NCI-H748 treated with DMSO at 0.1 percent for 48 hours (cell line): ENCODE measurements around the gene PPARGC1A.

Experiments
- DNase-seq: peaks from one replicate; lab custom pipeline; 2025; lab: John Stamatoyannopoulos, UW

The PPARGC1A gene

GRCh38 chr4:23906839-23907238, 17.0 kb upstream of the PPARGC1A start:
- no peak for DNase-seq

GRCh38 chr4:23904639-23905071, 14.8 kb upstream of the PPARGC1A start:
- DNase-seq: no peak

GRCh38 chr4:23903859-23904438, 14.1 kb upstream of the PPARGC1A start:
- no peak for DNase-seq

GRCh38 chr4:23902222-23902804, 12.5 kb upstream of the PPARGC1A start:
- DNase-seq: no peak

- DNase-seq: no peak
These were observed 10.8 kb upstream of the PPARGC1A start for GRCh38 chr4:23900636-23901035.

- DNase-seq: no peak
These were observed 9.7 kb upstream of the PPARGC1A start for GRCh38 chr4:23899565-23899964.

- DNase-seq: no peak
These were observed 7.8 kb upstream of the PPARGC1A start for GRCh38 chr4:23897564-23898109.

- no peak for DNase-seq
These were observed 4.2 kb upstream of the PPARGC1A start for GRCh38 chr4:23894021-23894420.

- DNase-seq: no peak
These were observed 1.2 kb upstream of the PPARGC1A start for GRCh38 chr4:23891064-23891421.

- DNase-seq: no peak
These were observed 669 bp upstream of the PPARGC1A start for GRCh38 chr4:23890369-23891063.

- DNase-seq: no peak
These were observed 456 bp downstream of the PPARGC1A start for GRCh38 chr4:23889391-23889790.

- no peak for DNase-seq
These were observed 1.2 kb downstream of the PPARGC1A start for GRCh38 chr4:23888421-23889319.

- DNase-seq: no peak
These were observed 1.9 kb downstream of the PPARGC1A start for GRCh38 chr4:23887989-23888388.

GRCh38 chr4:23887173-23887572, 2.7 kb downstream of the PPARGC1A start:
- no peak for DNase-seq

GRCh38 chr4:23885943-23886590, 3.8 kb downstream of the PPARGC1A start:
- DNase-seq: no peak

- DNase-seq: no peak
These were observed 5.1 kb downstream of the PPARGC1A start for GRCh38 chr4:23884741-23885140.

- no peak for DNase-seq
These were observed 5.6 kb downstream of the PPARGC1A start for GRCh38 chr4:23884261-23884660.

GRCh38 chr4:23882976-23883531, 6.8 kb downstream of the PPARGC1A start:
- DNase-seq: no peak

GRCh38 chr4:23881674-23882337, 8.0 kb downstream of the PPARGC1A start:
- no peak for DNase-seq

- DNase-seq: no peak
These were observed 8.8 kb downstream of the PPARGC1A start for GRCh38 chr4:23881052-23881501.
